HTR-8/SVneo (cell line): ENCODE data around the gene TRAF2.

Experiments
- DNase-seq: peaks from one replicate; pipeline ENCODE4 v3.0.0; 2011; ENCODE audit warnings: low spot score, mixed read lengths; ENCODE audit not compliant: insufficient read length
- FAIRE-seq: peaks from 2 replicates; lab custom pipeline; 2011; peaks lifted over from hg19 to GRCh38; lab: Jason Lieb, UNC

Gene TRAF2

DNA sequence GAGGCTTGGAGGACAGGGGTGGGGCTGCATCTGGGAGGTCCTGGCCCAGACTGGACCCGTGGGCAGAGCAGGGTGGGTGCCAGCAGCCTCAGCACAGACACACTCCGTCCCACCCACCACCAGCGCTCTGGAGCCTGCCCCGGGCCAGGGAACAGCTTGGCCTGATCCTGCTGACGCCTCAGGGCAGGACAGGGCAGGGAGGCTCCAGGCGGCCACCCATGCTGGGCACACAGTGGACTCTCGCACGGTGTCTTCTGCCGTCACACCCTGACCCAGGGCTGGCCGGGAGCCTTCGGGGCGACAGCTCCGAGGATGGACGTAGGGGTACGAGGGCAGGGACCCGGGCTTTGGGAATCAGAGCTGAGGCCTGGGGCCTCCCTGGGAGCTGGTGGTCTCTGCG lies 82.8 kb downstream of the TRAF2 start:
- FAIRE-seq, result no peak

DNA sequence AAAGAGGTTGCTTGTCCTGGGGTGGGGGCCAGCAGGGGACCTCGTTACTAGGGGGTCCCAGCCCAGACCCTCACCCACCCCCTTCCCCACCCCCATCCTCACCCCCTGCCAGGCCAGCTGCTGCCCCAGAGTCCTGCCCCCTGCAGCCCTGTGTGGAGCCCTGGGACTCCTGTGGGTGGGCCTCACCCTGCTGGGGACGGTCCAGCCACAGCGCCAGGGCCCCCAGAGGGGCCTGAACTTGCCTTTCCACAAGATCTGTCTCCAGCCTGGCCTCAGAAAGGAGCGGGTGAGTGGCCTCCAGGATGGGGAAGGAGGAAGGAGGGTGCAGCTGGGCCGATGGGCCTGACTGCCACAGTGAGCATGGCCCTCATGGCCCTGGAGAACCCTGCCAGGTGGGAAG lies 83.5 kb downstream of the TRAF2 start:
- FAIRE-seq (no peak), DNase-seq (no peak)

More for the DNA sequence above, 82.8 kb downstream of the TRAF2 start:
- no peak for DNase-seq

DNA sequence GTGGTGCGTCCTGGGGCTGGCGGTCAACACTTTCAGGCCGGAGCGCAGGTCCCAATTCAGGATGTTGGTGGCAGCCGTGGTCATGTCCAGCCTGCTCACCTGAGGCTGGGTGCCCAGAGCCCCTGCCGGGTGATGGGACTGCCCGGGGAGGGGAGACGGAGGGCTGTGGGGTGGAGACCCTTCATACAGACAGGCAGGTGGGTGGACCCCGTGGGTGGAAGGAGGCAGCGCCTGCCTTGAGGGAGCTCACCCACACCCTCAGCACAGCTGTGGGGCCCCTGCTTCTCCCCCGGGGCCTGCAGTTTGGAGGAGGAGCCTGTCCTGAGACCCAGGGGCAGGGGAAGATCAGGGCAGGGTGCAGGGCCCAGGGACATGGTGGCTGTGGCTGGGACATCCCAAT lies 84.0 kb downstream of the TRAF2 start:
- DNase-seq, result no peak
- no peak for FAIRE-seq

DNA sequence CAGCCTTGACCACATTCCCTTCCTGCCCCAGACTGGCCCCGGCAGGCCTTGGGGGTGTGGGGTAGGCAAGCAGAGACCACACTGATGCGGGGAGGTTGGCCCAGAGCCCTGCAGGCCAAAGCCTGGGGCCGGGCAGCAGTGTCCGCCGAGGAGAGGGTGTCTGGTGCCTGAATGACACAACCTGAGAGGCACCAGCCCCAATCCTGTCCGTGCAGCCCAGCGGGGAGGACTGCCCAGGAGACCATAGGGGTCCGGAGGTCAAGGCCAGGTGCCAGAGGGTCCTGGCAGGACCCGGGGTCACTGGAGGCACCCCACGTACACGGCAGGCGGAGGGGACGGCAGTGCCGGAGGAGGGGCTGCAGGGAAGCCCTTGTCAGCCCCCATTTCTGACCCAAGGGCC lies 85.4 kb downstream of the TRAF2 start:
- DNase-seq (no peak), FAIRE-seq (no peak)

DNA sequence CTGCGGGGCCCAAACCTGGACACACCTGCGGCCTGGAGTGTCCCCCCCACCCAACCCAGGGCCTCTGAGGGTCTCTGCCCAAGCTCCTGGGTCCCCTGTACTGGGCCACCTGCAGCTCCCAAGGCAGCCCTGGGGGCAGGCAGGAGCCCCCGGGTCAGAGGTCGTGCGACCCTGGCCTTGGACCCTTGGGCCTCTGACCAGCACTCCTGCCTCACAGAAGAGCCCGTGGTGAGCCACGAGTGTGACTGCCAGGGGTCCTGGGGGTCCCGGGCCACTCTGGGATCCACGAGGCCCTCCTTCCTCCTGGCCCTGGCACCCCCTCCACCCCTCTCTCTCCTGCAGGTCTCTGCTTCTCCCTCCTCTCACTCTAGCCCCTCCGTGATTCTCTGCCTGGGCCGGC lies 86.0 kb downstream of the TRAF2 start:
- DNase-seq, result no peak
- FAIRE-seq, result no peak

DNA sequence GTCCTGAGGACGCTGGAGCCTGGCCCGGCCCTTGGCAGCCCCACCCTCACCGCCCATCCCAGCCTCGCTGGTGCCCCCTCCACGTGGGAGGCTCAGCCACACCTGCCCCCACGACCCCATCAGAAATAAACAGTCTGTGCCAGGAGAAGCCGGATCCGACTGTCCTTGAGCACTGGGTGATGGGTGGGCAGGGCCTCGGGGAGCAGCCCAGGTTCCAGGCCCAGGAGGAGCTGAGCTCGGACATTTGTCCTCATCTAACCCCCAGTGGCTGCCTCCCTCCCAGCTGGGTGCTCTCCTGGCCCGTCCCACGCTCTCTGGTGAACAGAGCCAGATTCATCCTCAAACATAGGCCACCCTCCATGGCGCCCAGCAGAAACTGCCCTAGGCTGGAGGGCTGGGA lies 86.4 kb downstream of the TRAF2 start:
- no peak for FAIRE-seq
- DNase-seq, result no peak

DNA sequence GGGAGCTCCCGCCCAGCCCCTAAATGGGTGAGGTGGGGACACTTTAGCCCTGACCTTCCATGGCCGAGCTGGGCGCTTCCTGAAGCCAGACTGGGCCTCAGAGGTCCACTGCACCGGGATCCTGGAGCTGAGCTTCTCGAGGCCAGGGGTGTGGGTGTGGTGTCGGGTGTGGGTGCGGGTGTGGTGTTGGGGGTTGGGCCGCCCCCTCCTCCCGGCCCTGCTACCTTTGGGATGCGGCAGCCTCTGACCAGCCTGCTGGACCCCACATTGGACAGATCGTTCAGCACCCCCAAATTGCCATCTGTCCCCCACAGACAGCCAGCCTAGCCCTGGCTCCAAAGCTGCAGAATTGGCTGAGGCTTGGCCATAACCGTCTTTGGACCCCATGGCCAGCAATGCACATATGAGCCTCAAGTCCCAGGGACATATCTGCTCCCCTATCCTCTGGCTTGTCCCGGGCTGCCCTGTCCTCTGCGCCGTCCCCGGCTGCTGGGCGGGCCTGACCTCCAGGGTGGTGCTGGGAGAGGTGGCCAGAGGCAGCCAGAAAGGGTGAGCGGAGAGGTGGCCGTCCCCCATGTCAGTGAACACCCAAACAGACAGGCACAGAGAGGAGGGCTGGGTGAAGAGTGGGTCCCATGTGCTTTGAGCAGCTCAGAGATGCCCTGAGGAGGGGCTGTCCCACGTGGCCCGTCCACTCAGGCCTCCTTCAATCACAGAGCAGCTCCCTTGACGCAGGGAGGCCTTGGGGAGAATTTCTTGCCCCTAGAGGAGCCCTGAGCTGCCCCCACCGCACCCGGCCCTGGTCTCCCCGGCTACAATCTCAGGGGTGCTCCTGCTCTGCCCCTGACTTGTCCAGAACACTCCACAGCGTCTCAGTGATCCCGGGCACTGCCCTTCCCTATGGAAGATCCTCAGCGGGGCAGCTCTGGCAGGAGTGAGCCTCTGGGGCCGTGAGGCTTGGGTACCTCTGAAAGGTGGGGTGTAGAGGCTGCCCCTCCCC lies 87.6 kb downstream of the TRAF2 start:
- FAIRE-seq (no peak), DNase-seq (no peak)

DNA sequence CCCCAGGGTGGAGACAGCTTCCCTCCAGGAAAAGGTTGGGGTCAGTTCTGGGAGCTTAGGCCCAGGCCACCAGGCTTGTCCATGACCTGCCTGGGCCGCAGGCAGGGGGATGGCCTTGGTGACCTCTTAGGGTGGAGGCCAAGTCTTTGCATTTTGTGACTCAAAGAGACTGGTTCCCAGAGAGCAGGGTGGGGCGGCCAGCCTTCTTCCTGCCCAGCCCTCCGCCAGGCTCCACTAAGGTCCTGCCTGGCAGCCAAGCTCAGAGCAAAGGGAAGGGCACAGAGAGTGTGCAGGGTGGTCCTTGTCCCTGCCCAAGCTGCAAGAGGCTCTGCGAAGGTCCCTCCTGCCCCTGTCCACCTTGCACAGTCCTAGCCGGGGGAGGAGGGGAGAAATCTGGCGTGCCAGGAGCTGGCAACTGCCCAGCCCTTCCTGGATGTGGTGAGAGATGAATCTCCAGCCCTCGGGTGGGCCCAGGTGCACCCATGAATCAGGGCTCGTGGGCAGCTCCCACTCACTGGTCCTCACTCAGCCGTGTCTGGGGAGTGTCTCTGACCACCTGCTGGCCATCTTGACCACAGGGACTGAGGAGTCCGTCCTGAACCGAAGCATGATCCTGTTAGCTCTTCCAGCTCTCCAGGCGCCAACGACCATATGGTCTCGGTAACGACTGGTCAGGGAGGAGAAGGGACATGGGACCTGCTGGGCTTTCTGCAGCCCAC lies 88.7 kb downstream of the TRAF2 start:
- no peak for FAIRE-seq
- DNase-seq, result no peak

DNA sequence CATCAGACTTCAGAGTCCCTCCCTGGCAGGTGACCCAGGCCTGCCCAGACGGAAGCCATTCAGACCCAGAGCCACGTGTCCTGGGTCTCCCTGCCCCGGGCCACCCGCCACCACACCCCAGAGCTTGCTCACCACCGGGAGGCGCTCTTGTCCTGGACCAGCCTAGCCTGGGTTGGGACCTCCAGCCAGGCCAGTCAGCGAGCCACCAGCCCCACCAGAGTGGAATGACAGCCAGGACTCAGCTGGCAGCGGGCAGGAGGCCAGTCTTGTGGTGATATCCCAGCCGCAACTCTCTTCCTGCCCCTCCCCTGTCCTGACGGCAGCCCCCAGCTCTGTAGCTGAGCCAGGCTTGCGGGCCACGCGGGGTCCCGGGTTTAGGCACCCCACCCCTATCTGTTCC lies 89.3 kb downstream of the TRAF2 start:
- DNase-seq (no peak), FAIRE-seq (no peak)
